DOHH2 (cell line): ENCODE data around the gene ZNF25.
"Not testable (repeated sequence)": the region's sequence is repeated elsewhere in the genome, so short reads cannot be mapped to it uniquely, and the experiment has no call there.

Experiments used
- H3F3A ChIP-seq: fragments of 200-600 bp; sonication (generic), shearing (Covaris generic); 2 replicates; pipeline ENCODE4 v1.6.0; 2016; ENCODE audit warnings: antibody characterized with exemption, mild to moderate bottlenecking; ENCODE audit not compliant: control insufficient read depth, insufficient read depth
- H3K27ac ChIP-seq: fragments of 200-600 bp; sonication (generic); 2 replicates; pipeline ENCODE4 v1.5.1; 2014; ENCODE audit warnings: low read depth, mild to moderate bottlenecking, low read length, moderate library complexity
- H3K27me3 ChIP-seq: fragments of 200-600 bp; sonication (generic); 2 replicates; pipeline ENCODE4 v1.6.1; 2014; ENCODE audit warnings: mild to moderate bottlenecking, low read length, mixed read lengths; ENCODE audit not compliant: control insufficient read depth
- H3K36me3 ChIP-seq: fragments of 200-600 bp; sonication (generic); 2 replicates; pipeline ENCODE4 v1.6.1; 2014; ENCODE audit warnings: mild to moderate bottlenecking, low read length, moderate library complexity, mixed read lengths; ENCODE audit not compliant: control insufficient read depth
- H3K4me1 ChIP-seq: fragments of 200-600 bp; sonication (generic); 2 replicates; pipeline ENCODE4 v1.6.1; 2014; ENCODE audit warnings: mild to moderate bottlenecking, low read length, mixed read lengths; ENCODE audit not compliant: control insufficient read depth
- H3K4me2 ChIP-seq: fragments of 200-600 bp; sonication (generic); 2 replicates; pipeline ENCODE4 v1.6.0; 2014; ENCODE audit warnings: mild to moderate bottlenecking, low read length, moderate library complexity
- H3K4me3 ChIP-seq: fragments of 200-600 bp; sonication (generic); 2 replicates; pipeline ENCODE4 v1.5.1; 2014; ENCODE audit warnings: mild to moderate bottlenecking, low read length, mixed read lengths
- H3K79me2 ChIP-seq: fragments of 200-600 bp; sonication (generic); 2 replicates; pipeline ENCODE4 v1.6.1; 2014; ENCODE audit warnings: mild to moderate bottlenecking, low read length, mixed read lengths; ENCODE audit not compliant: control insufficient read depth
- H3K9me2 ChIP-seq: fragments of 200-600 bp; sonication (generic); replicated peaks from 2 replicates; pipeline ENCODE4 v1.6.1; 2014; ENCODE audit warnings: mild to moderate bottlenecking, low read length, mixed read lengths; ENCODE audit not compliant: control insufficient read depth
- H3K9me3 ChIP-seq: fragments of 200-600 bp; sonication (generic); 2 replicates; pipeline ENCODE4 v1.6.1; 2014; ENCODE audit warnings: antibody characterized with exemption, low read length, mixed read lengths; ENCODE audit not compliant: control insufficient read depth, insufficient read depth
- H4K20me1 ChIP-seq: fragments of 200-600 bp; sonication (generic); 2 replicates; pipeline ENCODE4 v1.6.0; 2014; ENCODE audit warnings: low read depth, mild to moderate bottlenecking, antibody characterized with exemption, low read length, moderate library complexity; ENCODE audit not compliant: control insufficient read depth, insufficient read depth
- EZH2phosphoT487 ChIP-seq: fragments of 200-600 bp; sonication (generic); IDR thresholded peaks from 2 replicates; pipeline ENCODE4 v1.6.1; 2017; ENCODE audit warnings: borderline replicate concordance, mild to moderate bottlenecking, antibody characterized with exemption, low read length, moderate library complexity, mixed read lengths
- TF ChIP-seq, protein P1 (sequence below): fragments of 200-600 bp; sonication (generic); IDR thresholded peaks from one replicate; pipeline ENCODE4 v1.5.1; 2014; ENCODE audit warnings: antibody characterized with exemption, mild to moderate bottlenecking, low read depth, low read length; ENCODE audit not compliant: poor library complexity, severe bottlenecking

Gene ZNF25

DNA sequence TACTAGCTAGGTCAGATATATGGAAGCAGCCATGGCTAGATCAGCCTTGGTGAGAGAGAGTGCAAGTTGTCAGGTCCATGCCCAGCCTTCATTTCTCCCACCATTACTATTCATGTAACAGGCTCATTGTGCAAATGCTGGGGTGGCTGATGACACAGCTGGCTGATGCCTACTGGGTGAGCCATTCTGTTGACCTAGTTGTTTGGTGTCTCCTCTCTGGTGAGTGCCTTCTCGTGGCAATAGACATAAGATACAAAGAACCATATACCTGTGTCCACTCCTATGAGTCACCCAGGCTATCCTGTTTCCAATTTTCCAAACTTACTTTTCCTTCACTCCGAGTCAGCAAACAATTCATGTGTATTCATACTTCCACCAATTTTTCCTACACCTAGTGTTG, 46.0 kb downstream of the ZNF25 start:
- TF ChIP-seq, protein P1, sequence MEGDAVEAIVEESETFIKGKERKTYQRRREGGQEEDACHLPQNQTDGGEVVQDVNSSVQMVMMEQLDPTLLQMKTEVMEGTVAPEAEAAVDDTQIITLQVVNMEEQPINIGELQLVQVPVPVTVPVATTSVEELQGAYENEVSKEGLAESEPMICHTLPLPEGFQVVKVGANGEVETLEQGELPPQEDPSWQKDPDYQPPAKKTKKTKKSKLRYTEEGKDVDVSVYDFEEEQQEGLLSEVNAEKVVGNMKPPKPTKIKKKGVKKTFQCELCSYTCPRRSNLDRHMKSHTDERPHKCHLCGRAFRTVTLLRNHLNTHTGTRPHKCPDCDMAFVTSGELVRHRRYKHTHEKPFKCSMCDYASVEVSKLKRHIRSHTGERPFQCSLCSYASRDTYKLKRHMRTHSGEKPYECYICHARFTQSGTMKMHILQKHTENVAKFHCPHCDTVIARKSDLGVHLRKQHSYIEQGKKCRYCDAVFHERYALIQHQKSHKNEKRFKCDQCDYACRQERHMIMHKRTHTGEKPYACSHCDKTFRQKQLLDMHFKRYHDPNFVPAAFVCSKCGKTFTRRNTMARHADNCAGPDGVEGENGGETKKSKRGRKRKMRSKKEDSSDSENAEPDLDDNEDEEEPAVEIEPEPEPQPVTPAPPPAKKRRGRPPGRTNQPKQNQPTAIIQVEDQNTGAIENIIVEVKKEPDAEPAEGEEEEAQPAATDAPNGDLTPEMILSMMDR = no peak
- no peak for TF ChIP-seq EZH2phosphoT487
- Histone ChIP-seq H3K4me1 (no peaks in the 10 kb centered on the region), H3K36me3 (no peaks in the 10 kb centered on the region), H3K27me3 (no peaks in the 10 kb centered on the region), H3K4me2 (no peak overlapping the region), H4K20me1 (no peaks in the 10 kb centered on the region), H3K9me2 (no peaks in the 10 kb centered on the region), H3F3A (no peaks in the 10 kb centered on the region), H3K9me3 (no peaks in the 10 kb centered on the region; the same call in none of the 2 replicates), H3K79me2 (no peaks in the 10 kb centered on the region), H3K4me3 (no peak overlapping the region), H3K27ac (no peak overlapping the region)

DNA sequence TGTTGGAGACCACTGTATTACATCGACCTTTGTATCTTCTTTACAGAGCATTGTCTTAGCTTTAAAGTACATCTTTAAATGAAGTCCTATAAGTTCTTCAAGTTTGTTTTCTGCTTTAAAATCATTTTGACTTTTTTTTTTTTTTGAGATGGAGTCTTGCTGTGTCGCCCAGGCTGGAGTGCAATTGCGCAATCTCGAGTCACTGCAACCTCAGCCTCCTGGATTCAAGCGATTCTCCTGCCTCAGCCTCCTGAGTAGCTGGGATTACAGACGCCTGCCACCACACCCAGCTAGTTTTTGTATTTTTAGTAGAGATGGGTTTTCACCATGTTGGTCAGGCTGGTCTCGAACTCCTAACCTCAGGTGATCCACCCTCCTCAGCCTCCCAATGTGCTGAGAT, 68.3 kb downstream of the ZNF25 start:
- H3K79me2 ChIP-seq, H4K20me1 ChIP-seq, H3K4me3 ChIP-seq, H3F3A ChIP-seq, H3K9me2 ChIP-seq, H3K36me3 ChIP-seq, H3K27me3 ChIP-seq, H3K27ac ChIP-seq, H3K4me1 ChIP-seq, H3K9me3 ChIP-seq, H3K4me2 ChIP-seq: not testable (repeated sequence)

DNA sequence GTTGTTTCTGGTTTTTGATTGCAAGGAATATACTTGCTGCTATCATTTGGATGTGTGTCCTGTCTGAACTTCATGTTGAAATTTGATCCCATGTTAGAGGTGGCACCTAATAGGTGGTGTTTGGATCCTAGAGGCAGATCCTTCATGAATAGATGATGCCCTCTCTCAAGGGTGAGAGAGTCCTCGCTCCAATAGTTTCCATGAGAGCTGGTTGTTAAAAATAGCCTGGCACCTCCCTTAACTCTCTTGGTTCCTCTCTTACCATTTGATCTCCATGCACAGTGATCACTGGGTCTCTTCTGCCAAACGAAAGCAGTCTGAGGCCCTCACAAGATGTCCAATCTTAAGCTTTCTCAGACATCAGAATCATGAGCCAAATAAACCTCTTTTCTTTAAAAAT, 70.1 kb downstream of the ZNF25 start:
- H3K36me3 ChIP-seq = no peaks in the 10 kb centered on the region
- H4K20me1 ChIP-seq = no peaks in the 10 kb centered on the region
- H3K9me3 ChIP-seq = no peaks in the 10 kb centered on the region; the same call in 1 of the 2 replicates
- no peak overlapping the region for H3K27ac ChIP-seq
- H3F3A ChIP-seq = no peaks in the 10 kb centered on the region
- no peaks in the 10 kb centered on the region for H3K79me2 ChIP-seq
- TF ChIP-seq, protein P1 = no peak
- no peak for TF ChIP-seq EZH2phosphoT487
- no peak overlapping the region for H3K4me3 ChIP-seq
- no peaks in the 10 kb centered on the region for H3K9me2 ChIP-seq
- no peak overlapping the region for H3K4me2 ChIP-seq
- H3K4me1 ChIP-seq = no peaks in the 10 kb centered on the region
- no peaks in the 10 kb centered on the region for H3K27me3 ChIP-seq
